ENCODE results near the gene SDF2L1. TPM values are rescaled to one million over a fixed set of nuclear protein-coding genes. Genes with fewer than 3 reads are reported as not detected.
"Not testable (repeated sequence)": the region's sequence is repeated elsewhere in the genome, so short reads cannot be mapped to it uniquely, and the experiment has no call there.

SDF2L1 gene
- total RNA-seq, 1 donor from 2014 or later, result 99.1 TPM

DNA sequence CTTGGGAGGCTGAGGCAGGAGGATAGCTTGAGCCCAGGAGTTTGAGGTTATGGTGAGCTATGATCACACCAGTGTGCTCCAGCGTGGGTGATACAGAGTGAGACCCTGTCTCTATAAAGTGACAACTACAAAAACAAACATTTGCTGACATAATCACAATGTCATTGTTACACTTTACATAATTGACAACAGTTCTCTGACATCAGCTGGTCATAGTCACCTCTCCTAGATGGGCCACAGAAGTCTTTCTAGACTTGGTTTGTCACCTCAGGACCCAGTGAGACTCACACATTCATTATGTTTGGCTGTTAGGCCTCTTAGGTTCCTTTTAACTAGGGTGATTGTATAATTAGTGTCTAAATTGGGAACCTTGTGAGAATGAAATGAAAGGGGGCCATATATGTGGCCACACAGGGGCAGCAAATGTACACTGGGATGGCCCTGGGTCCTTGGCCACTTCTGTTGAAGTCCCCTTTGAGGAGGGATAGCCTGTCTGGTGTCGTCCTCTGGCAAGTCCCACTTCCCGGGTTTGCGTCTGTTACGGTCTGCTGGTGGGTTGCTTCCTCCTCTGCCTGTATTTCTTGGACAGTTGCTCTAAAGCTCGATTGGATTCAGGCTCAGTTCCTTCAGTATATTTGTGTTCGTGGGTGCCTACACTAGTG, 17.9 kb downstream of the SDF2L1 start:
- DNase-seq (ENCODE audit: low spot score) (no peak), ATAC-seq (no peak)

DNA sequence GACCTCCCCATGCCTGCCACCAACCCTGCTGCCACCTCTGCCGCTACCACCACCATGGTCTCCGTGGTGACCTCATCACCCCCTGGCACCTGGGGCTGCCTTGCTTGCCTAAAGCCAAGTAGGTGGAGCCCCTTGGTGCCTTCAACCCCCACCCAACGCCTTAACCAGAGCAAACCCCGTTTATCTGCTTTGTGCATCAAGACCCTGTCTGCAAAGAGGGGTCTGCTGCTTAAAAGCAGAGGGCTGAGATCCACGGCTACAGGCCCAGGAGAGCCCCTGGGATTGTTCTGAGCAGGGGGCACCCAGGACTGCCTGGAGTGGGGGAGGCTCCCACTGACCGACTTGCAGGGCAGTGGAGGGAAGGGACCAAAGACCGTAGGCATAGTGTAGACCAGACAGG, 18.8 kb downstream of the SDF2L1 start:
- DNase-seq (ENCODE audit: low spot score), result no peak
- no peak for ATAC-seq

DNA sequence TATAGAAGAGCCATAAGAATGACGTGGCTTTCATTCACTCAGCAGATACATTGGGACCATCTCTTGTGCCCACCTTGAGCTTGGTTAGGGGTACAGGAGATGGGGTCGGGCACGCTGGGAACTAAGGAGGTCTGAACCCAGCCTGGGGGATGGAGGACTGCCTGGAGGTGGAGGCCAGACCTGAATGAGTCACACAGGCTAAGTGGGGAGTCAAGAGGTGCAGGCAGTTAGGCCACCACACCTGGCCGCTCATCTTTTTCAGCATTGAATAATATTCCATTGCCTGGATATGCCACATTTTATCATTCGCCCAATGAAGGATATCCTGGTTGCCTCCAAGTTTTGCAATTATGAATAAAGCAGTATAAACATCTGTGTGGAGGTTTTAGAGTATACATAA, 19.9 kb downstream of the SDF2L1 start:
- ATAC-seq, result no peak
- no peak for DNase-seq (ENCODE audit: low spot score)

DNA sequence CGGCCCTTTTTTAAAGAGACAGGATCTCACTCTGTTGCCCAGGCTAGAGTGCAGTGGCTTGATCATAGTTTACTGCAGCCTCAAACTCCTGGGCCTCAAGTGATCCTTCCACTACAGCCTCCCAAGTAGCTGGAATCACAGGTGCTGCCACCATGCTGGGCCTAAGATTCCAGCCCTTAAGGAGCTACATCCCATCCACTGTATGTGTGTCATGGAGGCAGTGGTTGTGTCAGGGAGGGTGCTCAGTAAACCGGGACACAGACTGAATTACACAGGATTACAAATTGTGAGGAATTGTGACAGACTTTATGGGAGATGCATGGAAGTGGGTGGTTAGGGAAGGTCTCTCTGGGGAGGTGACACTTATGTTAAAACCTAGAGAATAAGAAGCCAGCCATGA, 21.6 kb downstream of the SDF2L1 start:
- DNase-seq (ENCODE audit: low spot score) (no peak), ATAC-seq (no peak)

DNA sequence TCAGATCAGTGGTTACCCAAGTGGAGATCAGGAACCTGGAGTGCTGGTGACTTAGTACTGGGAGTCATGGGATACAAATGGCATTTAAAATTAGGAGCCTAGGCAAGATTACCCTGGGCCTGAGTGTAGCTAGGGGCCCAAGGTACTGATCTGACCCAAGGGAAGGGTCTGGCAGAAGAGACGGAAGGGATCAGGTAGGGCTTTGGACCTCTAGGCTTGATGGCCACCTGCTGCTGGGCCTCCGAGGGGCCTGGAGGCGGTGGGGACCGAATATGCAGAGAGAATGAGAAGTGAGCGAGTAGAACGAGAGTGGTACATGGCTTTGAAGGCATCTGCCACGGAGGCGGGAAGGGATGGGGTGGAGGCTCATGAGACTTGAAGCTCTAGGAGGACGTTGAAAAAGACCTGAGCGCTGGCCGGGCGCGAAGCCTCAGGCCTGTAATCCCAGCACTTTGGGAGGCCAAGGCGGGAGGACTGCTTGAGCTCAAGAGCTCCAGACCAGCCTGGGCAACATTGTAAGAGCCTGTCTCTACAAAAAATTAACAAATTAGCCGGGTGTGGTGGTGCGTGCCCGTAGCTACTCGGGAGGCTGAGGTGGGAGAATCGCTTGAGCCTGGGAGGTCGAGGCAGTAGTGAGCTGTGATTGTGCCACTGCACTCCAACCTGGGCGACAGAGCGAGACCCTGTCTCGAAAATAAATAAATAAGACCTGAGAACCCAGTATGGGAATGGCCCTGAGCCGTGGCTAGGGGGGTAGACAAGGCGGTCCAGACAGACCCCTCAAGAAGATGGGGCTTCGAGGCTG, 23.1 kb downstream of the SDF2L1 start:
- ATAC-seq (no peak), DNase-seq (ENCODE audit: low spot score) (no peak)

DNA sequence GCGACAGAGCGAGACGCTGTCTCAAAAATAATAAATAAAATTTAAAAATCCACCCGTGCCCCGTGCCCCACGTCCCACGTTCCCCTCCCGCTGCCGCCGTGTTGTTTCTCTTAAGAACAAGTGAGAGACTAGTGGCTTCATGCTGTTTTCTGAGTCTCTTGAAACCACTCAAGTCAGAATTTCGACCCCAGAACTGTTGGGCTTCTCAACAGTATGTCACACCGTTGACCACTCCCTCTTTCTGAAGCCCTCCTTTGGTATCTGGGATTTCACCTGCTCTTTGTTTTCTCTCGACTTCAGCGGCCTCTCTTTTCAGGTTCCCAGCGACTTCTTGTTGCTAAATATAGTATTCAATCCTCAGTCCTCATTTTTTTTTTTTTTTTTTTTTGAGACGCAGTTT, 24.7 kb downstream of the SDF2L1 start:
- no peak for ATAC-seq

DNA sequence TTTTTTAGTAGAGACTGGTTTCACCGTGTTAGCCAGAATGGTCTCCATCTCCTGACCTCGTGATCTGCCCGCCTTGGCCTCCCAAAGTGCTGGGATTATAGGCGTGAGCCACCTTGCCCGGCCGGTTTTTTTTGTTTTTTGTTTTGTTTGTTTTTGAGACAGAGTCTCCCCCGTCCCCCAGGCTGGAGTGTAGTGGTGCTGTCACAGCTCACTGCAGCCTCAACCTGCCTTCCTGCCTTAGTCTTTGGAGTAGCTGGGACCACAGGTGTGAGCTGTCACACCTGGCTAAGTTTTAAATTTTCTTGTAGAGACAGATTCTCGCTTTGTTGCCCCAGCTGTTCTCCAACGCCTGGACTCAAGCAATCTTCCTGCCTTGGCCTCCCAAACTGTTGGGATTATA, 26.9 kb downstream of the SDF2L1 start:
- no peak for ATAC-seq

More for the DNA sequence above, 24.7 kb downstream of the SDF2L1 start:
- no peak for DNase-seq (ENCODE audit: low spot score)

DNA sequence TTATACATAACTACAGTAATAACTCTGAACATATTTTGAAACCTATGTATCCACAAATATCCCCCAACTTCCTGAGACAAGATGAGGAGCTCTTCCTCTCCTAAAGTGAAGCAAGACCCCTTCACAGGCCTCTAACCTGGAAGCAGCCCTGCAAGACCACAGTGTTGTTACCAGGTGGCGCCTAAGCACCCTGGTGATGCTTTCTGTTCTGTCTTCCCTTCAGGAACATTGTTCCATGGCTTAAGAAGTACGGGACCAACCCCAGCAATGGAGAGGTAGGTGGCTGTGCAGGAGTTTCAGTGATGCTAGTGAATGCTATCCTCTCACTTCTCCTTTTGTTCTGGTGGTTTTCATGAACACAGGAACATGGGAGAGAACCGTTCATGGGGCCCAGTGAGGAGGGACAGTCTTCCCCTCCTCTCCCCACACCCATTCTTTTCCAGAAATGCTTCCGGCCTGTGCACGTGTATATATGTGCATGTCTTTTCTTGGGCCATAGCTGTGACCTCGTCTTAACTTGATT, 30.1 kb downstream of the SDF2L1 start:
- DNase-seq (ENCODE audit: low spot score), result no peak
- no peak for ATAC-seq

More for the DNA sequence above, 26.9 kb downstream of the SDF2L1 start:
- DNase-seq (ENCODE audit: low spot score), result no peak

DNA sequence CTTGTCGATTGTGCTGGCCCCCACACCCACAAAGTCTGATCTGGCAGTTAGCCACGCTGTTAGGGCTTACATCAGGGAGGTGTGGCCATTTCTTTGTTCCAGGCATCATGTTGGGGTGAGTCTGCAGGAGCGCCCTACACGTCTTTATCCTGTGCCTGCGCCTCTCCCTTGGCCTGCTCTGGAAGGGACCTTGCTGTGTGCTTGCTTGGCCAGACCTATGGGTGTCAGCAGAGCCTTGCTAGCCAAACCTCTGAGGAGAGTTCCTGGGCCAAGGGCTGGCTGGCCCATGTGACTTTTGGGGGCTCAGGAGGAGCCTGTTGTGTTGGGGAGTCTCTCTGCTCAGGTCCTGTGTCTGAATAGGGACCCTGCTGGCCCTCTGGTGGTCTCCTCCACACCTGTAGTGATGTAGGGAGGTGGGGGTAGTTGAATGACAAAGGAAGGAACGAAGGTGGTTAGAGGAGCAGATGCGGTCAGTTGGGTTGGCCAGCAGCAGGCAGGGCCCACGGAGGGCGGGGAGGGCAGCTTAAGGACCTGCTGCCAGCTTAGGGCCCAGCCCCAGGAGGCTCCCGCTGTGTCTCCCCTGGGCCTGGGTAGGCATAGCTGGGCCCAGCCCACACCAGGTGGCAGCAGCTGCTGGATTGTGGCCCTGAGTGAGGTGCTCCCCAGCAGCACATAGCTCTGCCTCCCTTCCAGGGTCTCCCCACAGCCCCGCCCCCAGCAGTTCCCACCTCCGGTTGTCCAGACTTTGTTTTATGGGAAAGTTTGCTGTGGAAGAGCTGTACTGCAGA, 31.6 kb downstream of the SDF2L1 start:
- ATAC-seq (no peak), DNase-seq (ENCODE audit: low spot score) (no peak)

DNA sequence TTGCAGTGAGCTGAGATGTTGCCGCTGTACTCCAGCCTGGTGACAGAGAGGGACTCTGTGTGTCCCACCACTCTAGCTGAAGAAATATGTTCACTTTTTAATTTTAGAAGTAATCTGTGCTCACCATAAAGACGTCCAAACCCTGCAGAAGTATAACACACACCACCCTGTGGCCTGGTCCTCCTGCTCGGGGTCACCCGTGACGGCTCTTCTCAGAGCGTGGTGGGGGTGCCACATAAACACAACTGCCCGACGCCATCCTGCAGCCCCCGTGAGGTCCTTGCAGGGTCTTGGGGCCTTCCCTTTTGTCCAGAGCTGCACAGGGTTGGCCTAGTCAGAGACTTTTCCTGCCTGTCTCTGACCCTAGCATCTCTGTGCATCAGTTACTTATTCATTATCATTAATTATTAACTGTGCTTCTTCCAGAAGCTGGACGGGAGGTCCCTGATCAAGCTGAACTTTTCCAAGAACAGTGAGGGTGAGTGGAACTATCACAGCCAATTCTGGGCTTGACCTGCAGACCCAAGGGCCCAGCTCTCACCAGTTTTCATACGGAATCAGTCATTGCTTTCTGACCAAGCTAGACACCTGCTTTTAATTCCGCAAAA, 32.6 kb downstream of the SDF2L1 start:
- ATAC-seq (no peak), DNase-seq (ENCODE audit: low spot score) (no peak)

DNA sequence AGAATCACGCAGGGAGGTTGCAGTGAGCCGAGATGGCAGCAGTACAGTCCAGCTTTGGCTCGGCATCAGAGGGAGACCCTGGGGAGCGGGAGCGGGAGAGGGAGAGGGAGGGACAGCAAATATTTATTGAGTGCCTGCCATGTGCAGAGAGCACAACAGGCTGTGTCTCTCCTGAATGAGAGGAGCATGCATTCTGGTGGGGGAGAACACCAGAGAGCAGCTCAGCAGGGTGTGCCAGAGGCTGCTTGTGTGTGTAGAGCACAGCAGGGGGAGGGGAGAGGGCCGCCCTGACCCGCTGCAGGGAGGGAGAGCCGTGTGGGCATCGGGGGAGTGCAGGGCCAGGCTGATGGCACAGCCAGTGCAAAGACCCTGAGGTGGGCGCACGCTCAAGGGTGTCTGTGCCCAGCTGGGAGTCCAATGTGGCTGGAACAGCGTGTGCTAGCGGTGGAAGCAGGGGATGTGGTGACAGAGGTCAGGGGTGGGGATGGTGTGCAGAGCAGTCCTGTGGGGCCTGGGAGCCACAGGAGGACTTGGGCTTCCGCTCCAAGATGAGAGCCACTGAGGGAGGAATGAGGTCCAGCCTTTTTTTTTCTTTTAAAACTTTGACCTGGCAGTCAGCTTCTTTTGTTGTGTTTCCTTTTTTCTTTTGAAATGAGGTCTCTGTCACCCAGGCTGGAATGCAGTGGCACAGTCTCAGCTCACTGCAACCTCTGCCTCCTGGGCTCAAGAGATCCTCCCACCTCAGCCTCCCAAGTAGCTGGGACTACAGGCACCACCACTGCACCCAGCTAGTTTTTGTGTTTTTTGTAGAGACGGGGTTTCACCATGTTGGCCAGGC, 35.7 kb downstream of the SDF2L1 start:
- DNase-seq (ENCODE audit: low spot score) (no peak), ATAC-seq (peak; percentile 83)

DNA sequence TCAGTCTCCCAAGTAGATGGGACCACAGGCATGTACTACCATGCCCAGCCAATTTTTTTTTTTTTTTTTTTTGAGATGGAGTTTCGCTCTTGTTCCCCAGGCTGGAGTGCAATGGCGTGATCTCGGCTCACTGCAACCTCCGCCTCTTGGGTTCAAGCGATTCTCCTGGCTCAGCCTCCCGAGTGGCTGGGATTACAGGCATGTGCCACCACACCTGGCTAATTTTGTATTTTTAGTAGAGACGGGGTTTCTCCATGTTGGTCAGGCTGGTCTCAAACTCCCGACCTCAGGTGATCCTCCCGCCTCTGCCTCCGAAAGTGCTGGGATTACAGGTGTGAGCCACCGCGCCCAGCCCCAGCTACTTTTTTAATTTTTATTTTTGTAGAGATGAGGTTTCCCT, 36.7 kb downstream of the SDF2L1 start:
- not testable (repeated sequence) for DNase-seq (ENCODE audit: low spot score); ATAC-seq

DNA sequence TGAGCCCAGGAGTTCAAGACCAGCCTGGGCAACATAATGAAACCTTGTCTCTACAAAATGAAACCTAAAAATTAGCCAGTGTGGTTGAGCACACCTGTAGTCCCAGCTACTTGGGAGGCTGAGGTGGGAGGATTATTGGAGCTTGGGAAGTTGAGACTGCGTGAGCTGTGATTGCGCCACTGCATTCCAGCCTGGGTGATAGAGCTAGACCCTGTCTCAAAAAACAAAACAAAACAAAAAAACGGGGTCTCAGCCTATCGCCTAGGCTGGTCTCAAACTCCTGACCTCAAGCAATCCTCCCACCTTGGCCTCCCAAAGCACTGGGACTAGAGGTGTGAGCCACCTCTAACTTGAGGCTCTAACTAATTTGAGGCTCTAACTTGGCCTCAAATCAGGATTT, 37.3 kb downstream of the SDF2L1 start:
- no peak for DNase-seq (ENCODE audit: low spot score)
- ATAC-seq, result no peak

DNA sequence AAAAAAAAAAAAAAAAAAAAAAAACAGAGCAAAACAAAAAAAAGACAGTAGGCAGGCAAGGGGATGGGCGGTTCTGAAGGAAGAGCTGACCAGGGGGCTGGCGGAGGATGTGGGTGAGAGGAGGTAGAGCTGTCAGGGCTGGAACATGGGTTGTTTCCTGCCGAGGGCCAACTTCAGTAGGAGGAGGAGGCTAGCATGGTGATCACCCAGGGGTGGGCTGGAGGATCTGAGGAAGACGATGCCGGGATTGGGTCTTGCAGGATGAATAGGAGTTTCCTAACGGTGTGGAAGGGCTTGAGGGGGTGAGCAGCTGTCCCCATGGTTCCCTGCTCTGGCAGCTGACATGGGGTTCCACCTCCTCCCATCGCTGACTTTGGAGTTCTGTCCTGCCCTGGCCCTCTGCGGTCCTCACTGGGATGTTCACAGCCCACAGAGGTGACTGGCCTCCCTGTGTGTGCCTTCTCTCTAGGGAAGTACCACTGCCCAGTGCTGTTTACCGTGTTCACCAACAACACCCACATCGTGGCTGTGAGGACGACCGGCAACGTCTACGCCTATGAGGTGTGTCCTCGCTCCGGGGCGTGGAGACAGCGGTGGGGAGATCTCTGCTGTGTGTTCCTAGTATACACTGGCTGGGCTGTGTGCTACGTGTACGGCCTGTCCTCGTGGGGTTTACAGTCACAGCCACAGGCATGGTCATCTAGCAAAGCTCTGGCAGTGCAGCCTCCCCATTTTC, 38.9 kb downstream of the SDF2L1 start:
- no peak for ATAC-seq
- no peak for DNase-seq (ENCODE audit: low spot score)

DNA sequence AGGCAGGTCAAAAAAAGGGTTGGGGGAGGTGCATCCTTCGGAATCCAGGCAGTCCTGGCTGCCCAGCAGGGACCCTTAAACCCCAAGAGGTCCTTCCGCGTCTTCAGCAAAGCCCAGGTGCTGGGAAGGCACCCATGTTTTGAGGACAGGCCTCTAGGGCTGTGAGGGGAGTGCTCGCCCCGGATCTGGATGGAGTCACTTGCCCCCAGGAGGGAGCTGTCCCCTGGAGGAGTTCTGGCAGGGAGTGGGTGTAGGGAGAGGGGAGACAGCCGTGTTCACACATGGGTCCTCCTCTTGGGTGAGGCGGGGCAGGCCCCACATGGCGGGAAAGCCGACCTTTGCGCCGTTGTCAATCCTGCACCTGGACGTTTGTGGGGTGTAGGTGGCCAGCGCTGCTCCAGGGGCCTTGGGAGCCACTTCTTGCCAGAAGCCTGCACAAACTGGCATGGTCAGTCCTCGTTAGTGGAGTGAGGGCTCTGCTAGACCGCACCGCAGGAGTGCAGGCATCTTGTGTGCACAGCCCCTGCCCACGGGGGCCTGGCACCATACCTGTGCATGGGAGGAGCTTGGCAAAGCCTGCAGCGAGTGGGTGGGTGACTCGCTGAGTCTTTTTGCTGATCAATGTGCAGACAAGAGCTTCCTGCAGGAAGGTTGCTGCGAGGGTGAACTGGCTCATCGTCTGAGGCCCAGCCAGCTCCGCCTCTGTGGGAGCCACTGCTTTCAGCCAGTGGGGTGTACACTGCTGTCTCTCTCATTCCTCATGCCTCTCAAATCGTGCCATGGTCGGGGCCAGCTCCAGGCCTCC, 39.7 kb downstream of the SDF2L1 start:
- no peak for ATAC-seq
- DNase-seq (ENCODE audit: low spot score), result no peak

DNA sequence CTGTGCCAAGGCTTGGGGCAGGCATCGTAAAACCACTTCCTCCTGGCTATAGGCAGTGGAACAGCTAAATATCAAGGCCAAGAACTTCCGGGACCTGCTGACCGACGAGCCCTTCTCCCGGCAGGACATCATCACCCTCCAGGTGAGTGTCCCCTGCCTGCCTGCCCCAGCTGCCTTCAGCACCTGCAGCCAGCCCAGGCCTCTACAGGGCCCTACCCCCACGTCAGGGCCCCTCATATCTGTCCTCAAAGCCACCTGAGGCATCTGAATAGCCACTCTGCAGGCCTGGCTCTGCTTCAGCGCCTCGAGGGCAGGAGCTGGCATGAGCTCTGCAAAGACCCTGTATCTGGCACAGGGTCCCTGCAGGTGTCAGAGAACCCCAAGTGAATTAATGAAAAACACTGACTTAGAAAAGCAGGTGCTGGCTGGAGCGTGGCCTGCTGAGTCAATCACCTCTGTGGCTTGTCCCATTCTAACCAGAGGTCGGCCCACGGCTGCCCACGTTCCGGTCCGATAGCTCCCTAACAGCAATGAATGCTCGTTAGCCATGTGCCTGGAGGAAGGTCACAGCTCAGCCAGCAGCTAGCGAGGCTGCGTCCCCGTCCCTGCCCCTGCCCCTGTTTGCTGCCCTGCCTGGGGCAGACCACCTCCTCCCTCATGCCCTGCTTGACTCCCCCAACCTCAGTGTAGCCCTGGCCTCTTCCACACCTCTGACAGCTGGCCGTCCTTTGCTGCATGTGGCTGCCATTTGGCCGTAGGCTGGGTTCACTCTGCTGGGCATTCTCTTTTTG, 40.5 kb downstream of the SDF2L1 start:
- no peak for DNase-seq (ENCODE audit: low spot score)
- no peak for ATAC-seq

DNA sequence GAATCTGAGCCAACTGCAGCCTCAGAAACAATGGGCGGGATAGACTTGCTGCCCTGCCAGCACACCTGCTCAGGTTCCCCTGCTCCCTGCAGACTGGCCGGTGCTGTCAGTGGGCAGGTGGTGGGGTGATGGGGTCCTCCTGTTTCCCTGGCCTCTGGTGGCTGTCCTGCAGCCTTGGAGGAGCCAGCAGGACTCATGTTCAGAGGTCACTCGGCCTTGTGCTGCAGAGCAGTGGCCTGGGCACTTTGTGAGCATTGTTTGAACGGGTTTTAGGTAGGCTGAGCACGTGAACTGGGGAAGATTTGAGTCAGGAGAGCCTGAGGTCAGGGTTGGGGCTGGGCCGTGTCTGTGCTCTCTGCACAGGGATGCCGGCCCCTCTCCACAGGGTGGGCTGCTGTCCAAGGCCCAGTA, 41.3 kb downstream of the SDF2L1 start:
- ATAC-seq (no peak), DNase-seq (ENCODE audit: low spot score) (no peak)

All from left lobe of liver (tissue), 2 donors.